ENCODE measurements around the gene LRRC45. TPM values are rescaled to one million over a fixed set of nuclear protein-coding genes. Genes with fewer than 3 reads are reported as not detected.
"Not testable (repeated sequence)": the region's sequence is repeated elsewhere in the genome, so short reads cannot be mapped to it uniquely, and the experiment has no call there.

Gene LRRC45
- 5.5 TPM for total RNA-seq

DNA sequence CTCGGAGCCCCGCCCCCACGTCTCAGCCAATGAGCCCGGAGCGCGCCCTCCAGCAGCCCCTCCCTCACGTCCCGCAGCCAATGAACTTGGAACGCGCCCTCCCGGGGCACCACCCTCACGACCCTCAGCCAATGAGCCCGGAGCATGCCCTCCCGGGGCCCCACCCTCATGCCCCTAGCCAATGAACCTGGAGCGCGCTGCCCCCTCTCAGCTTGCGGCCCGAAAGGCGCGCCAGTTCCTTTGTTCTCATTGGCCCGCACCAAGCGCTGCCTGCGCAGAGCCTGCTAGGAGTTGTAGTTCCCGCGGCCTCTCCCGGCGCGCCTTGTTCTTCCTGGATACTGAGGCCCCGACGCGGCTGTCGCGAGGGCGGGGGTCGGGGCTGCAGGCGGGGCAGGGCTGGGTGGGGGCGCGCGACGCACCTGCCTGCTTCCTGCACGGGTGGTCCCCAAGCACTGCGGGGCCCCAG, at the start of gene LRRC45:
Gene LRRC45, plus strand, starts transcription at position 325 of the 466 bp plus-strand sequence. CDS start 339 bp downstream, outside the sequence.
- Histone ChIP-seq H3K27me3 (ENCODE audit: insufficient read depth, low read length) (no peaks in the 10 kb centered on the region), H3K4me3 (ENCODE audit: low read length) (peak within 1 kb of the TSS; percentile 65), H3K9me3 (ENCODE audit: low read depth, low read length) (no peaks in the 10 kb centered on the region), H3K4me1 (ENCODE audit: insufficient read depth, low read length) (peaks cover 27% of the 10 kb centered on the region)

- H3K4me1 ChIP-seq (ENCODE audit: insufficient read depth, low read length): peaks cover 25% of the 10 kb centered on the region
Measured at GRCh38 chr17:81973432-81973831, 49.7 kb upstream of the LRRC45 start.

DNA sequence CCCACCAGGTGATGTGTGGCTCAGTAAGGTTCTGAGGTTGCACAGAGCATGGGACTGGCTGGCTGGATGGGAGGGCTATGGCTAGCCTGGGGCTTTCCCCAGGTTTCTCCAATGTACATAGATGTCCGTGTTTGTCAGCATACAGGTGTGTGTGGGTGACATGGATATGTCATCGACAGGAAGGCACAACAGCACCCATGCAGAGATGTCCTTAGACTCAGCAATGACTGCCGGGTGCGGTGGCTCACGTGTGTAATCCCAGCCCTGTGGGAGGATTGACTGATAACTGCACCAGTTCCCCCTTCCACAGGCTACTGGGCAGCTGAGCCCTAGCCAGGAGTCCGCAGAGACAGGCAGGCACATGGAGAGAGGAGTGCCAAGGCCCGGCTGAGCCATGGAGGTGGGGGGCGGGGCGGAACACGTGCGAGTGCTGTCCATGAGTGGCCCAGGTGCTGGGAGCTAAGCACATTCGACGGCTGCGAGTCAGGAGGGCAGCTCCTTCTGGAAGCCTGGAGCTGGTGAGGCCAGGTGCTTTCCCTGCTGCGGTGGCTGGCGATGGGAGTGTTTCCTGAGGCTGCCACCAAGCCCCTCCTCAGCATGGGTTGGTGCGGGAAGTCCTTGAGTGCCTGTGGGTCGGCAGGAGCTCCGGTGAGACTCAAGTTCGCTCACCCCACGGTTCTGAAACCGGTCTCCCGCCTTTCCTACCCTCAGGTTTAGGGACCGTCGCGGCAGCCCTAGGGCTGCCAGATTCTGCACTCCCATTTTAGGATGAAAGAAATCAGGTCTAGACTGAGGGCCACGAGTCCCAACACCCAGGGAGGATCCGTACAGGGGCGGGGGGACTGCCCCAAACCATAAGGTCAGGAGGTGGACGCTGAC, 46.5 kb upstream of the LRRC45 start:
- peak overlapping the region; percentile 67 for H3K4me3 ChIP-seq (ENCODE audit: low read length)
- peaks cover 40% of the 10 kb centered on the region for H3K4me1 ChIP-seq (ENCODE audit: insufficient read depth, low read length)

More at GRCh38 chr17:81973432-81973831, 49.7 kb upstream of the LRRC45 start:
- Histone ChIP-seq H3K9me3 (ENCODE audit: low read depth, low read length) (no peaks in the 10 kb centered on the region), H3K27me3 (ENCODE audit: insufficient read depth, low read length) (no peaks in the 10 kb centered on the region), H3K4me3 (ENCODE audit: low read length) (no peak overlapping the region)

DNA sequence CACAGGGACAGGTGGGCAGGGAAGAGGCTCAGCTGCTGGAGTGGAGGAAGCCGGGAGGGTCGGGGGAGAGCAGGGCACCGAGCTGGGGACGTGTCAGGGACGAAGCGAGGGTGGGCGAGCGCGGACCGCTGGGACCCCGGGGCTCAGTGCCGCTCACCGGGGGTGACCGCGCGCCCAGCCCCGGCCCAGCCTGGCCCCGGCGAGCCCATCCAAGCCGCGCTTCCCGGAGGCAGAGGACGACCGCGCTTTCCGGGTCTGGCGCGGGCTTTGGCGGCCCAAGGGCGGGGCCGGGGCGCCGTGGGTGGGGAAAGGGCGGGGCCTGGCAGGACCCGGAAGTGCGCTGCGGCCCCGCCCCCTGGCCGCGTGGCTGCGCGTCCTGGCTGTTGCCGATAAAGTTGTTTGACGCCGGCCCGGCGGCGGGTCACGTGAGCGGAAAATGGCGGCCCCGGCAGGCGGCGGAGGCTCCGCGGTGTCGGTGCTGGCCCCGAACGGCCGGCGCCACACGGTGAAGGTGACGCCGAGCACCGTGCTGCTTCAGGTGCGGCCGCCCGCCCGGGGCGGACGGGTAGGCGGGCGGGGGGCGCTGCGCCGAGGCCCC, 45.8 kb upstream of the LRRC45 start, which contains the start of gene ASPSCR1:
Gene ASPSCR1, plus strand, starts transcription at position 419 of the 598 bp plus-strand sequence. Its CDS starts 18 bp downstream, at position 437.
- H3K4me1 ChIP-seq (ENCODE audit: insufficient read depth, low read length): peaks cover 40% of the 10 kb centered on the region
- no peaks in the 10 kb centered on the region for H3K9me3 ChIP-seq (ENCODE audit: low read depth, low read length)
- H3K27me3 ChIP-seq (ENCODE audit: insufficient read depth, low read length): no peaks in the 10 kb centered on the region
- peak within 1 kb of the TSS; percentile 67 for H3K4me3 ChIP-seq (ENCODE audit: low read length)

More for the DNA sequence above, 46.5 kb upstream of the LRRC45 start:
- Histone ChIP-seq H3K27me3 (ENCODE audit: insufficient read depth, low read length) (no peaks in the 10 kb centered on the region), H3K9me3 (ENCODE audit: low read depth, low read length) (no peaks in the 10 kb centered on the region)

DNA sequence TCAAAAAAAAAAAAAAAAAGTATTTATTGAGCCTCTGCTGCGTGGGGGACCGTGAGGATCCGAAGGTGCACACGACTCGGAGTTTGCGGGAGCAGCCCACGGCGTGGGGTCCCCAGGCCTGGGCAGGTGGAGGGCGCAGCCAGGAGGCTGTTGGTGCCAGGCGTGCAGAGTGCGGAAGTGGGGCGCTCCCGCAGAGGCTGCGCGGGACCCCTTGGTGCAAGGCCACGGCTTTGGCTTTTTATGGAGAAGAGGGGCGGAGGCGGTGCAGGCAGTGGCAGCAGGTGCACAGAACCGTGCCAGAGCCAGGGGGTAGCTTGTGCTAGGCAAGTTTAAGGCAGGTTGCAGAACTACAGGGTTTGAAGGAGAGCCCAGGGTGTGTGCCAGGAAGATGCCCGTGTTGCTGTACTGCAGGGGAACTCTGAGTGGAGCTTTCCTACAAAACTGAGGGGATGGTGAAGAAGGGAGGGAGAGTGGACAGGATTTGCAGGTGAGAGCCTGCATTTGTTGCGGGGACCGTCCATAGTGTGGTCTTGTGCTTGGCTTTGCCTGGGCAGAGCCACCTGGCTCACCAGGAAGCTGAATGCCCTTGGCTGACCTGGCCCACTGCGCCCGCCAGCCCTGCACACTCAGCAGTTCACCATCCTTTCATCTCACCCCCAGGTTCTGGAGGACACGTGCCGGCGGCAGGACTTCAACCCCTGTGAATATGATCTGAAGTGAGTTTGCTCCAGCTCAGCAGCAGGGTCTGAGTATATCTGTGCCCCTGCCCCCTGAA, 44.4 kb upstream of the LRRC45 start:
- no peaks in the 10 kb centered on the region for H3K27me3 ChIP-seq (ENCODE audit: insufficient read depth, low read length)
- no peak overlapping the region for H3K4me3 ChIP-seq (ENCODE audit: low read length)
- H3K9me3 ChIP-seq (ENCODE audit: low read depth, low read length): no peaks in the 10 kb centered on the region
- peaks cover 45% of the 10 kb centered on the region for H3K4me1 ChIP-seq (ENCODE audit: insufficient read depth, low read length)

GRCh38 chr17:81980122-81980521, 43.0 kb upstream of the LRRC45 start:
- Histone ChIP-seq H3K4me3 (ENCODE audit: low read length) (no peak overlapping the region), H3K27me3 (ENCODE audit: insufficient read depth, low read length) (no peaks in the 10 kb centered on the region), H3K9me3 (ENCODE audit: low read depth, low read length) (no peaks in the 10 kb centered on the region), H3K4me1 (ENCODE audit: insufficient read depth, low read length) (peaks cover 42% of the 10 kb centered on the region)

DNA sequence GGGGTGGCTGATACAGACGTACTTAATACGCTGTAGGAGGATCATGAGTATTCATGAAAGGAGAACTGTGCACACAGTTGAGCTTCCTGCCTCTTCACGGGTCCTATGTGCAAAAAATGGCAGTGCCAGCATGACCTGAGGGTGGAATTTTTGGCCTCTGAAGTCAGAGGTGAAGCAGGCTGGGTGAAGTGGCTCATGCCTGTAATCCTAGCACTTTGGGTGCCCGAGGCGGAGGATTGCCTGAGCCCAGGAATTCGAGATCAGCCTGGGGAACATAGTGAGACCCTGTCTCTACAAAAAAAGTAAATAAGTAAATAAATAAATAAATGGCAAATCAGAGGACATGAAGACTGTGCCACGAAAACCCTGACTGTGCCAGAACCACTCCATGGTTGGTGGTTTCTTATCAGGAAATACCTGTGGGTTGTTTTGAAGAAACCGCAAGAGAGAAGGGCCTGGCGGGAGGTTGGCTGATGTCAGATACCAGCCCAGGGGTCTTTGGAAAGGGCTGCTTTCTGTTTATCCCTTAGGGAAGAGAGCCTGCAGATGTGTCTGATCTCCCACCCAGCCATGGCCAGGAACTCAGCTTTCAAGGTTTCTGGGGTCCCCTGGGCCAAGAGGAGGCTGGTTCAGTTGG, 42.3 kb upstream of the LRRC45 start:
- Histone ChIP-seq H3K9me3 (ENCODE audit: low read depth, low read length) (no peaks in the 10 kb centered on the region), H3K4me1 (ENCODE audit: insufficient read depth, low read length) (peaks cover 42% of the 10 kb centered on the region), H3K27me3 (ENCODE audit: insufficient read depth, low read length) (no peaks in the 10 kb centered on the region), H3K4me3 (ENCODE audit: low read length) (no peak overlapping the region)

DNA sequence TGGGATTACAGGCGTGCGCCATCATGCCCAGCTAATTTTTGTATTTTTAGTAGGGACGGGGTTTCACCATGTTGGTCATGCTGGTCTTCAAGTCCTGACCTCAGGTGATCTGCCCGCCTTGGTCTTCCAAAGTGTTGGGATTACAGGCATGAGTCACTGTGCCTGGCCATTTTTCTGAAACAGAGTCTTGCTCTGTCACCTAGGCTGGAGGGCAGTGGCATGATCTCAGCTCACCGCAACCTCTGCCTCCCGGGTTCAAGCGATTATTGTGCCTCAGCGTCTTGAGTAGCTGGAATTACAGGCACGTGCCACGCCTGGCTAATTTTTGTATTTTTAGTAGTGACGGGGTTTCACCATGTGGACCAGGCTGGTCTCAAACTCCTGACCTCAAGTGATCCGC, 41.6 kb upstream of the LRRC45 start:
- H3K4me1 ChIP-seq (ENCODE audit: insufficient read depth, low read length): peaks cover 38% of the 10 kb centered on the region
- not testable (repeated sequence) for H3K27me3 ChIP-seq (ENCODE audit: insufficient read depth, low read length)

DNA sequence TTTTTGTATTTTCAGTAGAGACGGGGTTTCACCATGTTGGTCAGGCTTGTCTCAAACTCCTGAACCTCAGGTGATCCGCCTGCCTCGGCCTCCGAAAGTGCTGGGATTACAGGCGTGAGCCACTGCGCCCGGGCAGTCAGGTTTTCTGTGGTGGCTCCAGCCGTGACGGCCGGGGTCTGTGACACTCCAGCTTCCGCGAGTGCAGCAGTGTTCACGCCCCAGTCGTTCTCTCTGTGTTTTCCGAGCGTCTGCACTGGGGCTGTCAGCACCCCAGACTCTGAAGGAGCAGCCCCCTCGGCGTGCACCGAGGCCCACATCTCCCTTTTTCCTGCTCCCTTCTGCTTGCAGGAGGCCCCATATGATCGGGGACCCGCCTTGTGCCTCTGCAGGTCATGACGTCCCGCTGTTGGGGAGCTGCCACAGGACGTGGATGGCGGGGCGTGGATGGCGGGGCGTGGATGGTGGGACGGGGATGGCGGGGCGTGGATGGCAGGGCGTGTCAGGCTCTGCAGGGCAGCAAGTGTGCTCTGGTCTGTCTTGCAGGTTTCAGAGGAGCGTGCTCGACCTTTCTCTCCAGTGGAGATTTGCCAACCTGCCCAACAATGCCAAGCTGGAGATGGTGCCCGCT, 40.0 kb upstream of the LRRC45 start:
- Histone ChIP-seq H3K4me1 (ENCODE audit: insufficient read depth, low read length) (peaks cover 30% of the 10 kb centered on the region), H3K27me3 (ENCODE audit: insufficient read depth, low read length) (no peaks in the 10 kb centered on the region), H3K9me3 (ENCODE audit: low read depth, low read length) (no peaks in the 10 kb centered on the region), H3K4me3 (ENCODE audit: low read length) (no peak overlapping the region)

More for the DNA sequence above, 41.6 kb upstream of the LRRC45 start:
- not testable (repeated sequence) for H3K9me3 ChIP-seq (ENCODE audit: low read depth, low read length); H3K4me3 ChIP-seq (ENCODE audit: low read length)

DNA sequence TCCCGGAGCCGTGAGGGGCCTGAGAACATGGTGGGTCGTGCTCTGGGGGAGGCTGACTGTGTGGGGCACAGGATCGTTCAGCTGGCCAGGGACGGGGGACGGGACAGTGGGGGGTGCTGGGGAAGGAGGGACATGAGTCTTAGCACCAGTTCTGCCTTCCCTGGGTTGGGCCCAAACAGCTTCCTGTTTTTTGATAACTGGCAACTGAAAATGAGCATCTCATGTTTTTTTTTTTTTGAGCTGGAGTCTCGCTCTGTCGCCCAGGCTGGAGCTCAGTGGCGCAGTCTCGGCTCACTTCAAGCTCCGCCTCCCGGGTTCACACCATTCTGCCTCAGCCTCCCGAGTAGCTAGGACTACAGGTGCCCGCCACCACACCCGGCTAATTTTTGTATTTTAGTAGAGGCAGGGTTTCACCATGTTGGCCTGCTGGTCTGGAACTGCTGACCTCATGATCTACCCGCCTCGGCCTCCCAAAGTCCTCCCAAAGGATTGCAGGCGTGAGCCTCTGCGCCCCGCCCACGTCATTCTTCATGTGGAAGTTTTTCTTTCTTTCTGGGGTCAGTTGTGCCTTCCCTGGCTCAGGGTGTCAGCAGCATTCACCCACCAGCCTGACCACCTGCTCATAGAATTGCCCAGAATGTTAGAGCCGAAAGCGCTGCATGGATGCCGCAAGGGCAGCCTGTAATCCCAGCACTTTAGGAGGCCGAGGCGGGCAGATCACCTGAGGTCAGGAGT, 39.3 kb upstream of the LRRC45 start:
- Histone ChIP-seq H3K4me3 (ENCODE audit: low read length) (no peak overlapping the region), H3K4me1 (ENCODE audit: insufficient read depth, low read length) (peaks cover 23% of the 10 kb centered on the region), H3K27me3 (ENCODE audit: insufficient read depth, low read length) (no peaks in the 10 kb centered on the region), H3K9me3 (ENCODE audit: low read depth, low read length) (no peaks in the 10 kb centered on the region)

- no peaks in the 10 kb centered on the region for H3K9me3 ChIP-seq (ENCODE audit: low read depth, low read length)
- H3K4me1 ChIP-seq (ENCODE audit: insufficient read depth, low read length): peaks cover 21% of the 10 kb centered on the region
- no peaks in the 10 kb centered on the region for H3K27me3 ChIP-seq (ENCODE audit: insufficient read depth, low read length)
- no peak overlapping the region for H3K4me3 ChIP-seq (ENCODE audit: low read length)
Measured at GRCh38 chr17:81984773-81985410, 38.2 kb upstream of the LRRC45 start.

- H3K27me3 ChIP-seq (ENCODE audit: insufficient read depth, low read length): no peaks in the 10 kb centered on the region
- no peak overlapping the region for H3K4me3 ChIP-seq (ENCODE audit: low read length)
- no peaks in the 10 kb centered on the region for H3K9me3 ChIP-seq (ENCODE audit: low read depth, low read length)
- peaks cover 6% of the 10 kb centered on the region for H3K4me1 ChIP-seq (ENCODE audit: insufficient read depth, low read length)
Measured at GRCh38 chr17:81986606-81987005, 36.5 kb upstream of the LRRC45 start.

GRCh38 chr17:81987161-81987770, 35.8 kb upstream of the LRRC45 start:
- peaks cover 6% of the 10 kb centered on the region for H3K4me1 ChIP-seq (ENCODE audit: insufficient read depth, low read length)
- H3K9me3 ChIP-seq (ENCODE audit: low read depth, low read length): no peaks in the 10 kb centered on the region
- no peaks in the 10 kb centered on the region for H3K27me3 ChIP-seq (ENCODE audit: insufficient read depth, low read length)
- H3K4me3 ChIP-seq (ENCODE audit: low read length): no peak overlapping the region

All from mononuclear cell (primary cell).